Peyer's patch (tissue), 4 donors: ENCODE measurements around the gene CRTC1. TPM values are rescaled to one million over a fixed set of nuclear protein-coding genes. Genes with fewer than 3 reads are reported as not detected.

Source experiments
- DNase-seq, 3 donors: peaks; one replicate each; pipeline ENCODE4 v3.0.0-alpha.2; 2017 to 2019
- H3K27ac ChIP-seq, 4 donors: fragments of 200-600 bp; sonication (generic); one replicate each; pipeline ENCODE4 v1.5.1; 2016 to 2019
- H3K27me3 ChIP-seq, 2 donors: fragments of 200-600 bp; sonication (generic); one replicate each; pipeline ENCODE4 v1.5.1; 2019
- H3K36me3 ChIP-seq, 3 donors: fragments of 200-600 bp; sonication (generic); one replicate each; pipeline ENCODE4 v1.5.1; 2016 to 2019
- H3K4me1 ChIP-seq, 4 donors: fragments of 200-600 bp; sonication (generic); one replicate each; pipeline ENCODE4 v1.5.1; 2016 to 2019
- H3K4me3 ChIP-seq, 4 donors: fragments of 200-600 bp; sonication (generic); 1 replicate in 3 of 4; 2 replicates in 1 of 4; pipeline ENCODE4 v1.5.1; 2016 to 2019; ENCODE audit warnings: mild to moderate bottlenecking in 1 of 4
- H3K9me3 ChIP-seq, 4 donors: fragments of 200-600 bp; sonication (generic); one replicate each; pipeline ENCODE4 v1.5.1; 2016 to 2019; ENCODE audit warnings: mild to moderate bottlenecking in 1 of 4
- CTCF ChIP-seq, 6 experiments: fragments of 450-650 bp in 4 of 6; fragments of 200-600 bp in 2 of 6; sonication (generic) in 1 of 6; IDR thresholded peaks; one replicate each; pipeline ENCODE4 v1.5.1; 2017 to 2019; ENCODE audit warnings: antibody characterized with exemption in 6 of 6, mild to moderate bottlenecking in 3 of 6, moderate library complexity in 1 of 6
- POLR2A ChIP-seq, 2 donors: fragments of 450-650 bp; IDR thresholded peaks; one replicate each; pipeline ENCODE4 v1.5.1; 2017; ENCODE audit warnings: antibody characterized with exemption in 2 of 2, mild to moderate bottlenecking in 2 of 2, moderate library complexity in 2 of 2
- total RNA-seq, 4 donors: library from RNA; depleted of rRNA; stranded (reverse); fragments of >200 nt; gene quantifications; one replicate each; pipeline ENCODE4 v1.1.0, GENCODE V29; 2016

Gene CRTC1
- total RNA-seq, 4 donors from 2014 or later = 5.1 to 21.5 (median 9.4) TPM

DNA sequence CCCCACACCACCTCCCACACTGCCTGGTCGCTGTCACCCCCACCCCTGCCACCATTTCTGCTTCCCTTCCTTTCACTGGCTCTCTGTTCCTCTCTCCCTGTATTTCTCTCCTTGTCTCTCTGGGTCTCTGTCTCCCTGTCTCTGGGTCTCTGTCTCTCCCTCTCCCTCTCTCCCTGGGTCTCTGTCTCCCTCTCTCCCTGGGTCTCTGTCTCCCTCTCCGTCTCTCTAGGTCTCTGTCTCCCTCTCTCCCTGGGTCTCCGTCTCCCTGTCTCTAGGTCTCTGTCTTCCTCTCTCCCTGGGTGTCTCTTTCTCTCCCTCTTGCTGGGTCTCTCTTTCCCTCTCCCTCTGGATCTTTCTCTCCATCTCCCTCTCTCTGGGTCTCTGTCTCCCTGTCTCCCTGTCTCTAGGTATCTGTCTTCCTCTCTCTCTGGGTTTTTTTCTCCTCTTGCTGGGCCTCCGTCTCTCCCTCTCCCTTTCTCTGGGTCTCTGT lies 25.1 kb upstream of the CRTC1 start:
- no peak overlapping the region for H3K4me3 ChIP-seq
- peaks cover 0 to 15% (median 3%) of the 10 kb centered on the region in 4 donors for H3K4me1 ChIP-seq
- no peaks in the 10 kb centered on the region for H3K9me3 ChIP-seq
- H3K36me3 ChIP-seq = no peaks in the 10 kb centered on the region
- TF ChIP-seq POLR2A (IDR thresholded peaks at IDR 0.05) (no peak), CTCF (IDR thresholded peaks at IDR 0.05) (no peak)
- H3K27me3 ChIP-seq = no peaks in the 10 kb centered on the region
- no peak for DNase-seq
- peak overlapping the region in 2 of 4 donors; percentile 40 to 52 for H3K27ac ChIP-seq

DNA sequence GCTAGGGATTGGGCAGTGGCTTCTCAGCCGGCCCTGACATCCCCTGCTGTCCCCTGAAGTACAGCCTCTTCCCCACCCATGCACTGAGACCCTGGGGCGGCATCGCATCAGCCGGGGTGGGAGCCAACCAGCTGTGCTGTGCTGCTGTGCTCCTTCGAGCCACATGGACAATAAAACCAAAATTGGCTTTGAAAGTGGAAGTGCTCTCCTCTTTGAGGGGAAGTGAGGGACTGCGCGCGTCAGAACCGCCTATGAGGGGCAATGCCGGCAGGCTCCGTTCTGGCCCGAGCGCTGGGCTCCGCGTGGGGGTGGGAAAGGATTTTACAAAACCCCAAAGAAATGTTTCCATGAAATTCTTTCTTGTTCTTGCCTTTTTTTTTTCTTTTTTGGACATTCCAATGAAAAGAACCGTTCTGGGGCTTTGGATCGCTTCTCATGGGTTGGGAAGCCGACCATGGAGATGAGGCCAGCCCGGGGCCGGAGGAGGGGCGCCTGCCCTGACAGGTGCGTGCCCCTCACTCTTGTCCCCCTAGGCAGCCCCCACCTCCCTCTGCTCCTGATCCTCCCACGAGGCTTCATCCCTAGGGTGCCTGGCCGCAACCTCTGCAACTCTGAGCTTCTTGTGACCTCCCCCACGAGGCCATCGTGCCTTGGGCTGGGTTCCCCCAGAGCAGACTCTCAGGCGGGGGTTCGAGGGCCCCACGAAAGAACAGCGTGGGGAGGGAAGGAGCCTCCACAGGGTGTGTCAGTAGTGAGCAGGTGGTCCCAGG lies 24.0 kb upstream of the CRTC1 start:
- Histone ChIP-seq H3K36me3 (peaks cover 0 to 5% (median 0%) of the 10 kb centered on the region in 3 donors), H3K4me1 (peaks cover 0 to 15% (median 3%) of the 10 kb centered on the region in 4 donors), H3K27ac (peak overlapping the region in 3 of 4 donors; percentile 40 to 72 (median 50)), H3K4me3 (no peak overlapping the region), H3K27me3 (no peaks in the 10 kb centered on the region), H3K9me3 (no peaks in the 10 kb centered on the region)
- peak in 1 of 3 donors; percentile 57 for DNase-seq
- TF ChIP-seq POLR2A (IDR thresholded peaks at IDR 0.05) = no peak
- TF ChIP-seq CTCF (IDR thresholded peaks at IDR 0.05) = no peak

GRCh38 chr19:18660051-18660910 lies 23.2 kb upstream of the CRTC1 start:
- Histone ChIP-seq H3K4me1 (peaks cover 0 to 15% (median 3%) of the 10 kb centered on the region in 4 donors), H3K4me3 (no peak overlapping the region), H3K27me3 (no peaks in the 10 kb centered on the region), H3K9me3 (no peaks in the 10 kb centered on the region), H3K27ac (peak overlapping the region; percentile 7 to 72 (median 45)), H3K36me3 (peaks cover 0 to 8% (median 0%) of the 10 kb centered on the region in 3 donors)
- no peak for TF ChIP-seq POLR2A (IDR thresholded peaks at IDR 0.05)
- TF ChIP-seq CTCF (IDR thresholded peaks at IDR 0.05) = no peak
- peak in 1 of 3 donors; percentile 65 for DNase-seq

GRCh38 chr19:18660939-18661670 lies 22.4 kb upstream of the CRTC1 start:
- Histone ChIP-seq H3K27ac (peak overlapping the region in 2 of 4 donors; percentile 40 to 72), H3K27me3 (no peaks in the 10 kb centered on the region), H3K4me3 (no peak overlapping the region), H3K36me3 (peaks cover 0 to 8% (median 0%) of the 10 kb centered on the region in 3 donors), H3K4me1 (peaks cover 0 to 15% (median 3%) of the 10 kb centered on the region in 4 donors), H3K9me3 (no peaks in the 10 kb centered on the region)
- DNase-seq = no peak
- no peak for TF ChIP-seq POLR2A (IDR thresholded peaks at IDR 0.05)
- no peak for TF ChIP-seq CTCF (IDR thresholded peaks at IDR 0.05)
